ENCODE measurements around the gene MRGPRF. TPM values are rescaled to one million over a fixed set of nuclear protein-coding genes. Genes with fewer than 3 reads are reported as not detected.

The MRGPRF gene
- total and polyA plus RNA-seq, 2 of the 8 experiments (the other 6 are each of a cell fraction or from before 2014, with no cell fraction given), result 7.5 to 11.0 TPM

- TF ChIP-seq ATF2 (IDR thresholded peaks at IDR 0.05; ENCODE audit: low read length), result no peak
Observed at GRCh38 chr11:68954836-68955606, 58.0 kb downstream of the MRGPRF start (continued).

Other genes starting within 250 kb of the MRGPRF start
- 9.6 and 12.2 TPM in 2 replicates for gene CPT1A, start 171.3 kb downstream of the MRGPRF start, total RNA-seq (2021; fragmentation: NEBNext Ultra II Directional; extraction: Animal tissue kit (Norgen Biotek cat#: 25700))
- 2.9 and 3.8 TPM in 2 replicates for gene CPT1A, start 171.3 kb downstream of the MRGPRF start, polyA plus RNA-seq (2011; rRNA removed)
- 103 and 107 TPM in 2 replicates for gene MRPL21, start 109.4 kb downstream of the MRGPRF start, total RNA-seq (2021; fragmentation: NEBNext Ultra II Directional; extraction: Animal tissue kit (Norgen Biotek cat#: 25700))
- 72.0 and 102 TPM in 2 replicates for gene MRPL21, start 109.4 kb downstream of the MRGPRF start, polyA plus RNA-seq (2011; rRNA removed)
- gene IGHMBP2, start 109.4 kb downstream of the MRGPRF start, total RNA-seq (2021; fragmentation: NEBNext Ultra II Directional; extraction: Animal tissue kit (Norgen Biotek cat#: 25700)), result 17.6 and 19.1 TPM in 2 replicates
- gene IGHMBP2, start 109.4 kb downstream of the MRGPRF start, polyA plus RNA-seq (2011; rRNA removed), result 8.4 and 11.5 TPM in 2 replicates
- not detected in 2 replicates for gene MRGPRD, start 32.3 kb downstream of the MRGPRF start, total RNA-seq (2021; fragmentation: NEBNext Ultra II Directional; extraction: Animal tissue kit (Norgen Biotek cat#: 25700))
- gene MRGPRD, start 32.3 kb downstream of the MRGPRF start, polyA plus RNA-seq (2011; rRNA removed), result not detected in 2 replicates
- 16.3 and 18.6 TPM in 2 replicates for gene TPCN2, start 35.7 kb upstream of the MRGPRF start, total RNA-seq (2021; fragmentation: NEBNext Ultra II Directional; extraction: Animal tissue kit (Norgen Biotek cat#: 25700))
- gene TPCN2, start 35.7 kb upstream of the MRGPRF start, polyA plus RNA-seq (2011; rRNA removed), result 9.7 and 16.8 TPM in 2 replicates
- gene SMIM38, start 142.7 kb upstream of the MRGPRF start, total RNA-seq (2021; fragmentation: NEBNext Ultra II Directional; extraction: Animal tissue kit (Norgen Biotek cat#: 25700)), result 0.15 and 0.20 TPM in 2 replicates
- 0.17 TPM in 2 replicates for gene SMIM38, start 142.7 kb upstream of the MRGPRF start, polyA plus RNA-seq (2011; rRNA removed)

All from H1 (cell line).